H1 (cell line): ENCODE measurements around the gene MMS19. TPM values are rescaled to one million over a fixed set of nuclear protein-coding genes. Genes with fewer than 3 reads are reported as not detected.

Source experiments
- CTCF ChIA-PET: fragments of 300-600 bp; sonication (Branson Sonifier 250); formaldehyde crosslinking; loops from one replicate; lab custom pipeline; 2021; ENCODE audit not compliant: partially characterized antibody; lab: Charles Lee
- POLR2A ChIA-PET: fragments of 300-600 bp; sonication (Branson Sonifier 250); formaldehyde crosslinking; loops from one replicate; lab custom pipeline; 2021; ENCODE audit warnings: inconsistent platforms; ENCODE audit not compliant: partially characterized antibody; lab: Charles Lee
- DNase-seq, 2 experiments: peaks; one replicate each; pipeline versions ENCODE4 v3.0.0 to v3.0.0-alpha.2; 2010 to 2022; ENCODE audit warnings: low spot score in 2 of 2, low read depth in 1 of 2, mixed read lengths in 1 of 2
- FAIRE-seq: peaks from 2 replicates; lab custom pipeline; 2011; peaks lifted over from hg19 to GRCh38; lab: Jason Lieb, UNC
- H2AFZ ChIP-seq: 2 replicates; pipeline ENCODE4 v1.8.1; 2012; ENCODE audit warnings: low read length, inconsistent platforms
- H2AK5ac ChIP-seq: 2 replicates; pipeline ENCODE4 v1.6.1; 2013; ENCODE audit warnings: low read depth, low read length
- H2BK120ac ChIP-seq: replicated peaks from 2 replicates; pipeline ENCODE3; 2013; ENCODE audit warnings: low read depth, low read length, inconsistent platforms
- H2BK12ac ChIP-seq: 2 replicates; pipeline ENCODE4 v1.6.1; 2013; ENCODE audit warnings: low read depth, low read length
- H2BK15ac ChIP-seq: 2 replicates; pipeline ENCODE4 v1.6.1; 2013; ENCODE audit warnings: low read length
- H2BK20ac ChIP-seq: 2 replicates; pipeline ENCODE4 v1.6.1; 2013; ENCODE audit warnings: low read length
- H2BK5ac ChIP-seq: 2 replicates; pipeline ENCODE4 v1.6.1; 2013; ENCODE audit warnings: low read depth, low read length
- H3K14ac ChIP-seq: 2 replicates; pipeline ENCODE4 v1.6.1; 2013; ENCODE audit warnings: inconsistent platforms; ENCODE audit not compliant: insufficient read length
- H3K18ac ChIP-seq: 2 replicates; pipeline ENCODE4 v1.6.1; 2013; ENCODE audit warnings: low read length; ENCODE audit errors: extremely low read depth
- H3K23ac ChIP-seq: 2 replicates; pipeline ENCODE4 v1.6.1; 2013; ENCODE audit warnings: inconsistent platforms; ENCODE audit not compliant: insufficient read length
- H3K23me2 ChIP-seq: 2 replicates; pipeline ENCODE4 v1.6.1; 2013; ENCODE audit warnings: low read depth, low read length
- H3K27ac ChIP-seq: 2 replicates; pipeline ENCODE4 v1.6.1; 2011; ENCODE audit warnings: low read depth, low read length, inconsistent platforms
- H3K27me3 ChIP-seq, 4 experiments: replicated peaks in 1 of 4; 1 replicate in 1 of 4; 2 replicates in 3 of 4; pipeline versions ENCODE4 v1.6.1 to v1.8.1; 2011 to 2013; ENCODE audit warnings: low read length in 3 of 4, mild to moderate bottlenecking in 3 of 4, inconsistent platforms in 2 of 4, mixed read lengths in 2 of 4, moderate library complexity in 1 of 4; ENCODE audit not compliant: control insufficient read depth in 3 of 4, insufficient read depth in 3 of 4; ENCODE audit errors: extremely low read depth in 1 of 4
- H3K36me3 ChIP-seq, 4 experiments: 2 replicates each; pipeline versions ENCODE4 v1.6.1 to v1.8.1; 2011 to 2013; ENCODE audit warnings: mild to moderate bottlenecking in 4 of 4, low read length in 3 of 4, moderate library complexity in 2 of 4, control low read depth in 1 of 4, inconsistent platforms in 1 of 4; ENCODE audit not compliant: insufficient read depth in 4 of 4, control insufficient read depth in 2 of 4
- H3K4ac ChIP-seq: replicated peaks from 2 replicates; pipeline ENCODE3; 2013; ENCODE audit warnings: low read length, low read depth, mixed read lengths, inconsistent platforms; ENCODE audit not compliant: insufficient read length
- H3K4me1 ChIP-seq, 4 experiments: replicated peaks in 1 of 4; 1 replicate in 1 of 4; 2 replicates in 3 of 4; pipeline versions ENCODE4 v1.6.1 to v1.8.1; 2011 to 2013; ENCODE audit warnings: low read length in 3 of 4, inconsistent platforms in 2 of 4, mixed read lengths in 1 of 4; ENCODE audit not compliant: insufficient read depth in 4 of 4, control insufficient read depth in 3 of 4
- H3K4me2 ChIP-seq, 2 experiments: 2 replicates each; pipeline versions ENCODE4 v1.6.1 to v1.8.1; 2011 to 2013; ENCODE audit warnings: low read depth in 2 of 2, low read length in 2 of 2, control low read depth in 1 of 2, inconsistent platforms in 1 of 2, mild to moderate bottlenecking in 1 of 2; ENCODE audit not compliant: insufficient read depth in 1 of 2
- H3K4me3 ChIP-seq, 4 experiments: fragments of 200-600, 300-600 bp in 1 of 4; sonication (generic), shearing (Covaris generic), sonication (Bioruptor Twin) in 1 of 4; 2 replicates each; pipeline versions ENCODE4 v1.5.1 to v1.8.1; 2011 to 2016; ENCODE audit warnings: low read length in 4 of 4, low read depth in 3 of 4, control low read depth in 2 of 4, inconsistent platforms in 2 of 4, mild to moderate bottlenecking in 2 of 4, mixed read lengths in 1 of 4, moderate library complexity in 1 of 4; ENCODE audit not compliant: insufficient read depth in 2 of 4; ENCODE audit errors: extremely low read depth in 1 of 4
- H3K56ac ChIP-seq: replicated peaks from 2 replicates; pipeline ENCODE3; 2013; ENCODE audit warnings: low read depth, mild to moderate bottlenecking, mixed read lengths, low read length, inconsistent platforms; ENCODE audit not compliant: insufficient read length
- H3K79me1 ChIP-seq: 2 replicates; pipeline ENCODE4 v1.6.1; 2013; ENCODE audit warnings: low read depth, low read length, control low read depth
- H3K79me2 ChIP-seq, 2 experiments: 2 replicates each; pipeline versions ENCODE4 v1.6.1 to v1.8.1; 2012 to 2013; ENCODE audit warnings: low read length in 2 of 2, mild to moderate bottlenecking in 2 of 2, inconsistent platforms in 1 of 2; ENCODE audit not compliant: insufficient read depth in 2 of 2, control insufficient read depth in 1 of 2
- H3K9ac ChIP-seq, 4 experiments: replicated peaks in 1 of 4; 1 replicate in 1 of 4; 2 replicates in 3 of 4; pipeline versions ENCODE4 v1.6.1 to v1.8.1; 2011 to 2013; ENCODE audit warnings: low read depth in 3 of 4, low read length in 3 of 4, control low read depth in 2 of 4, mild to moderate bottlenecking in 2 of 4, moderate library complexity in 2 of 4, inconsistent platforms in 1 of 4; ENCODE audit errors: extremely low read depth in 1 of 4
- H3K9me3 ChIP-seq, 2 experiments: 2 replicates each; pipeline versions ENCODE4 v1.6.1 to v1.8.1; 2012 to 2013; ENCODE audit warnings: mild to moderate bottlenecking in 2 of 2, moderate library complexity in 2 of 2, control low read depth in 1 of 2, inconsistent platforms in 1 of 2, low read depth in 1 of 2, low read length in 1 of 2, mixed read lengths in 1 of 2; ENCODE audit not compliant: insufficient read depth in 2 of 2
- H4K20me1 ChIP-seq, 2 experiments: replicated peaks in 1 of 2; 2 replicates each; pipeline versions ENCODE3 to v1.8.1; 2011 to 2013; ENCODE audit warnings: inconsistent platforms in 2 of 2, low read length in 2 of 2, mild to moderate bottlenecking in 1 of 2; ENCODE audit not compliant: insufficient read depth in 2 of 2, control insufficient read depth in 1 of 2
- H4K5ac ChIP-seq: 2 replicates; pipeline ENCODE4 v1.6.1; 2013; ENCODE audit warnings: low read length, low read depth, mixed read lengths, inconsistent platforms; ENCODE audit not compliant: insufficient read length
- H4K8ac ChIP-seq: 2 replicates; pipeline ENCODE4 v1.8.0; 2013; ENCODE audit warnings: mild to moderate bottlenecking, moderate library complexity, low read length, inconsistent platforms; ENCODE audit not compliant: insufficient read depth; ENCODE audit errors: extremely low read depth
- H4K91ac ChIP-seq: replicated peaks from 2 replicates; pipeline ENCODE3; 2013; ENCODE audit warnings: low read length, mixed read lengths, inconsistent platforms; ENCODE audit not compliant: insufficient read length
- POLR2AphosphoS5 ChIP-seq: IDR thresholded peaks from 2 replicates; pipeline ENCODE4 v1.6.1; 2011; ENCODE audit warnings: low read depth, low read length
- WGBS, 2 experiments: shearing (Covaris generic) in 1 of 2; methylation state at CpG; one replicate each; pipeline versions ENCODE4 v1.1.6 to v1.1.7; 2013 to 2015; ENCODE audit warnings: low lambda C conversion rate in 2 of 2, mixed read lengths in 2 of 2, inconsistent platforms in 1 of 2, low coverage in 1 of 2, missing lambda C conversion rate in 1 of 2; ENCODE audit not compliant: insufficient replicate concordance in 2 of 2, insufficient coverage in 1 of 2, insufficient read length in 1 of 2; ENCODE audit errors: extremely low coverage in 1 of 2, missing lambda C conversion rate in 1 of 2; 5-methylcytosine and 5-hydroxymethylcytosine counted together
- polyA plus RNA-seq, 7 experiments: library from polyadenylated mRNA; depleted of rRNA in 3 of 7; stranded (reverse) in 5 of 7; unstranded in 2 of 7; fragments of >200 nt in 5 of 7; fragments of 200-250 nt in 2 of 7; gene quantifications; 1 replicate in 5 of 7; 2 replicates in 1 of 7; 4 replicates in 1 of 7; pipeline versions ENCODE4 v1.2.1 to v1.2.3, GENCODE V29; 2011 to 2013; ENCODE audit warnings: missing spikeins in 2 of 7, mixed read lengths in 2 of 7
- total RNA-seq: library from RNA; stranded (reverse); fragmentation: NEBNext Ultra II Directional; extraction: Animal tissue kit (Norgen Biotek cat#: 25700); gene quantifications from 2 replicates; pipeline ENCODE4 v1.2.1, GENCODE V29; 2021

The MMS19 gene
- total and polyA plus RNA-seq, 2 of the 8 experiments (the other 6 are each of a cell fraction or from before 2014, with no cell fraction given): 130 to 221 TPM

- H2BK120ac ChIP-seq: peak within 1 kb of the TSS; percentile 91
- no peaks in the 10 kb centered on the region for H3K27me3 ChIP-seq
- ChIA-PET POLR2A (interaction anchor here (0.7 to 10.5 kb wide), 6 partner anchors 11 to 253 kb away, joined by 3 to 185 read pairs (median 3); partner anchors contain the start of genes EXOSC1, RRP12 and ZDHHC16), CTCF (interaction anchor here (0.8 to 8.7 kb wide), 2 partner anchors 19 to 23 kb away, joined by 3 to 128 read pairs; no protein-coding TSS in a partner anchor)
- H2AK5ac ChIP-seq: peak within 1 kb of the TSS; percentile 91
- H3K4me3 ChIP-seq: peak within 1 kb of the TSS; percentile 69 to 100 (median 95)
- no peak within 1 kb of the TSS for H2BK15ac ChIP-seq
- DNase-seq: peak; percentile 94 to 96
- H2BK5ac ChIP-seq: peak within 1 kb of the TSS; percentile 93
- H3K4me1 ChIP-seq: peaks cover 3 to 6% (median 4%) of the 10 kb centered on the region in 4 experiments; a peak in 6 of 7 replicates
- H4K20me1 ChIP-seq: peaks cover 8 to 9% of the 10 kb centered on the region in 2 experiments
- 1% methylated on average over 63 of the region's 90 CpGs; no CpG with 5 or more reads in 1 of the 2 experiments for WGBS, 2 experiments
- peak within 1 kb of the TSS; percentile 97 for H3K18ac ChIP-seq
- H3K9me3 ChIP-seq: no peaks in the 10 kb centered on the region
- peaks cover 21 to 39% of the 10 kb centered on the region in 2 experiments for H3K79me2 ChIP-seq
- H3K4me2 ChIP-seq: peak within 1 kb of the TSS; percentile 90 to 95
- H3K14ac ChIP-seq: no peak within 1 kb of the TSS
- peak within 1 kb of the TSS; percentile 91 for H4K8ac ChIP-seq
- no peak for FAIRE-seq
- H3K27ac ChIP-seq: peak within 1 kb of the TSS; percentile 87
- H4K5ac ChIP-seq: peak within 1 kb of the TSS; percentile 83
- no peak within 1 kb of the TSS for H3K23ac ChIP-seq
- peak within 1 kb of the TSS; percentile 99 for H2AFZ ChIP-seq
- H2BK12ac ChIP-seq: peak within 1 kb of the TSS; percentile 53; the same call in 1 of the 2 replicates
- peak within 1 kb of the TSS; percentile 93 for H3K4ac ChIP-seq
- H3K36me3 ChIP-seq: peaks cover 7 to 40% (median 23%) of the 10 kb centered on the region in 4 experiments
- peaks cover 12% of the 10 kb centered on the region for H3K23me2 ChIP-seq
- peak within 1 kb of the TSS; percentile 90 for H4K91ac ChIP-seq
- no peak within 1 kb of the TSS for H2BK20ac ChIP-seq
- no peaks in the 10 kb centered on the region for H3K79me1 ChIP-seq
- peak within 1 kb of the TSS; percentile 81 to 99 (median 94) for H3K9ac ChIP-seq
- peak within 1 kb of the TSS; percentile 91 for H3K56ac ChIP-seq
- peak; percentile 51; the same call in 1 of the 2 replicates for TF ChIP-seq POLR2AphosphoS5
These were observed 72.1 kb downstream of the MMS19 start, which contains the start of gene PGAM1 for GRCh38 chr10:97425964-97426775. PGAM1 (plus strand) TSS chr10:97426191; CDS start chr10:97426308, 117 bp downstream.
